ENCODE measurements around the gene PLA2G3. TPM values are rescaled to one million over a fixed set of nuclear protein-coding genes. Genes with fewer than 3 reads are reported as not detected.
A peak's percentile ranks its signal among the peaks of the same experiment; 100 is the strongest.

PLA2G3 gene
- total RNA-seq, 4 donors from 2014 or later: not detected

DNA sequence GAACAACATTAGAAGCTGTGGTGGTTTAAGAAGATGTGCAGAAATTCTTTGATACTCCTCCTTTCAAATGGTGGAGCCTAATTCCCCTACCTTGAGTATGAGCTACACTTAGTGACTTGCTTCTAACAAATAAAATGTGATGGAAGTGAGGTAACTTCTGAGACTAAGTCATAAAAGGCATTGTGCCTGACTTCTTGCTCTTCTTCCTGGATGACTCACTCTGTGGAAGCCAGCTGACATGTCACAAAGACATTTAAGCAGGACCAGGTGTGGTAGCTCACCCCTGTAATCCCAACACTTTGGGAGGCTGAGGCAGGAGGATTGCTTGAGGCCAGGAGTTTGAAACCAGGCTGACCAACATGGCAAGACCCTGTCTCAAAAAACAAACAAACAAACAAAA is 3.9 kb upstream of the PLA2G3 start:
- Histone ChIP-seq H3K27me3 (no peaks in the 10 kb centered on the region), H3K9me3 (no peaks in the 10 kb centered on the region), H3K36me3 (no peaks in the 10 kb centered on the region), H3K27ac (no peak overlapping the region), H3K4me1 (peaks cover 0 to 8% (median 0%) of the 10 kb centered on the region in 4 donors), H3K4me3 (no peak overlapping the region)
- TF ChIP-seq POLR2A (IDR thresholded peaks at IDR 0.05): no peak
- TF ChIP-seq, protein P1, sequence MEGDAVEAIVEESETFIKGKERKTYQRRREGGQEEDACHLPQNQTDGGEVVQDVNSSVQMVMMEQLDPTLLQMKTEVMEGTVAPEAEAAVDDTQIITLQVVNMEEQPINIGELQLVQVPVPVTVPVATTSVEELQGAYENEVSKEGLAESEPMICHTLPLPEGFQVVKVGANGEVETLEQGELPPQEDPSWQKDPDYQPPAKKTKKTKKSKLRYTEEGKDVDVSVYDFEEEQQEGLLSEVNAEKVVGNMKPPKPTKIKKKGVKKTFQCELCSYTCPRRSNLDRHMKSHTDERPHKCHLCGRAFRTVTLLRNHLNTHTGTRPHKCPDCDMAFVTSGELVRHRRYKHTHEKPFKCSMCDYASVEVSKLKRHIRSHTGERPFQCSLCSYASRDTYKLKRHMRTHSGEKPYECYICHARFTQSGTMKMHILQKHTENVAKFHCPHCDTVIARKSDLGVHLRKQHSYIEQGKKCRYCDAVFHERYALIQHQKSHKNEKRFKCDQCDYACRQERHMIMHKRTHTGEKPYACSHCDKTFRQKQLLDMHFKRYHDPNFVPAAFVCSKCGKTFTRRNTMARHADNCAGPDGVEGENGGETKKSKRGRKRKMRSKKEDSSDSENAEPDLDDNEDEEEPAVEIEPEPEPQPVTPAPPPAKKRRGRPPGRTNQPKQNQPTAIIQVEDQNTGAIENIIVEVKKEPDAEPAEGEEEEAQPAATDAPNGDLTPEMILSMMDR (IDR thresholded peaks at IDR 0.05): no peak
- peak in 1 of 3 donors; percentile 68 for DNase-seq

- Histone ChIP-seq H3K27me3 (no peaks in the 10 kb centered on the region), H3K9me3 (no peaks in the 10 kb centered on the region), H3K27ac (no peak overlapping the region), H3K36me3 (no peaks in the 10 kb centered on the region), H3K4me3 (no peak overlapping the region), H3K4me1 (peaks cover 0 to 2% (median 0%) of the 10 kb centered on the region in 4 donors)
- DNase-seq: no peak
- TF ChIP-seq POLR2A (IDR thresholded peaks at IDR 0.05): no peak
- TF ChIP-seq, protein P1 (IDR thresholded peaks at IDR 0.05): no peak
Observed at GRCh38 chr22:31143537-31143936, 3.2 kb upstream of the PLA2G3 start.

- Histone ChIP-seq H3K27me3 (no peaks in the 10 kb centered on the region), H3K4me3 (no peak overlapping the region), H3K4me1 (no peaks in the 10 kb centered on the region), H3K27ac (no peak overlapping the region), H3K36me3 (no peaks in the 10 kb centered on the region), H3K9me3 (no peaks in the 10 kb centered on the region)
- no peak for TF ChIP-seq POLR2A (IDR thresholded peaks at IDR 0.05)
- TF ChIP-seq, protein P1 (IDR thresholded peaks at IDR 0.05): no peak
- no peak for DNase-seq
Observed at GRCh38 chr22:31143038-31143437, 2.7 kb upstream of the PLA2G3 start.

DNA sequence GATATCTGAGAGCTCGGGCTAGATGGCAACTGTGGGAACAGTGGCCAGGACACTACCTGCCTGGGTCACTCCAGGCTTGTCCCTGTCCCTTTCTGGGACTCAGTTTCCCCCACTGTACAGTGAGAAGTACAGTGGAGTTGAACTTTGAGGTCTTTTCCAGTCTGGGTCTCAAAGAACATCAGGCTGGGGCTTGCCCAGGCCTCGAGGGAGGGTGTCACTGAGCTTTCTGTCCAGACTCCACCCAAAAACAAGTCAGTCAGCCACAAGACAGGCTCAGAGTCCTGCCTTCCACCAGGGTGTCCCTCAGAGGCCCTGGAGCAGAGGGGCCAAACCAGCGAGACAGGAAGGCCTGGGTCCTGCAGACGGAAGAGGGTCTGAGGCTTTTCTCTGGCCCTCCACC is 2.0 kb upstream of the PLA2G3 start:
- TF ChIP-seq POLR2A (IDR thresholded peaks at IDR 0.05): no peak
- TF ChIP-seq, protein P1 (IDR thresholded peaks at IDR 0.05): no peak
- H3K4me3 ChIP-seq: no peak overlapping the region

DNA sequence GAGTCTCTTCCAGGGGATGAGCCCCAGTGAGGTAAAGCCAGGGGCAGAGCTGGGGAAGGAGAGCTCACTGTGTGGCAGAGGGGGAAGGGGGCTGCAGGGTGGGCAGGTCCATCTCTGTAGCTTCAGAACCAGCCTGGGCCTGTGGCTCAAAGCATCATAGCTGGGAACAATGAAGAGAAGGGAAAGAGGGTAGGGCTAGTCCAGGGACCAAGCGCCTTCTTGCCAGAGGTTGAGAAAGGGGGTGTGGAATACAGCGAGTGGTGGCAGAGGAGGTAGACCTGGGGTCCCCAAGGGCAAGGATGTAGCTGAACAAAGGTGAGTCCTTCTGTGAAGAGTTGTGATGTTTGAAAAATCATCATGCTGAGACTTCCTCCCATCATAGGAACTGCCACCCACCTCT is 1.2 kb upstream of the PLA2G3 start:
- H3K4me1 ChIP-seq: no peaks in the 10 kb centered on the region
- no peaks in the 10 kb centered on the region for H3K9me3 ChIP-seq
- TF ChIP-seq POLR2A (IDR thresholded peaks at IDR 0.05): no peak
- TF ChIP-seq, protein P1 (IDR thresholded peaks at IDR 0.05): no peak
- DNase-seq: peak in 1 of 3 donors; percentile 7
- no peaks in the 10 kb centered on the region for H3K36me3 ChIP-seq
- no peak overlapping the region for H3K4me3 ChIP-seq
- H3K27me3 ChIP-seq: no peaks in the 10 kb centered on the region
- H3K27ac ChIP-seq: no peak overlapping the region

More for the DNA sequence above, 2.0 kb upstream of the PLA2G3 start:
- H3K36me3 ChIP-seq: no peaks in the 10 kb centered on the region
- H3K4me1 ChIP-seq: no peaks in the 10 kb centered on the region
- DNase-seq: no peak
- H3K9me3 ChIP-seq: no peaks in the 10 kb centered on the region
- H3K27ac ChIP-seq: no peak overlapping the region
- no peaks in the 10 kb centered on the region for H3K27me3 ChIP-seq

- H3K27ac ChIP-seq: no peak overlapping the region
- TF ChIP-seq, protein P1 (IDR thresholded peaks at IDR 0.05): no peak
- no peak for TF ChIP-seq POLR2A (IDR thresholded peaks at IDR 0.05)
Observed at GRCh38 chr22:31140746-31141145, 438 bp upstream of the PLA2G3 start.

More at GRCh38 chr22:31140746-31141145, 438 bp upstream of the PLA2G3 start:
- no peaks in the 10 kb centered on the region for H3K4me1 ChIP-seq
- peak in 1 of 3 donors; percentile 42 for DNase-seq
- H3K36me3 ChIP-seq: no peaks in the 10 kb centered on the region
- no peaks in the 10 kb centered on the region for H3K27me3 ChIP-seq
- H3K4me3 ChIP-seq: no peak overlapping the region
- no peaks in the 10 kb centered on the region for H3K9me3 ChIP-seq
